NCI-H1930 (cell line): Measurements from ENCODE around the gene CREBL2.
"Not testable (repeated sequence)": the region's sequence is repeated elsewhere in the genome, so short reads cannot be mapped to it uniquely, and the experiment has no call there.

Source experiments
- DNase-seq, 2 experiments: peaks; one replicate each; lab custom pipeline; 2025; lab: John Stamatoyannopoulos, UW

CREBL2 gene

GRCh38 chr12:12639995-12640394 is 28.3 kb downstream of the CREBL2 start:
- DNase-seq = not testable (repeated sequence)

DNA sequence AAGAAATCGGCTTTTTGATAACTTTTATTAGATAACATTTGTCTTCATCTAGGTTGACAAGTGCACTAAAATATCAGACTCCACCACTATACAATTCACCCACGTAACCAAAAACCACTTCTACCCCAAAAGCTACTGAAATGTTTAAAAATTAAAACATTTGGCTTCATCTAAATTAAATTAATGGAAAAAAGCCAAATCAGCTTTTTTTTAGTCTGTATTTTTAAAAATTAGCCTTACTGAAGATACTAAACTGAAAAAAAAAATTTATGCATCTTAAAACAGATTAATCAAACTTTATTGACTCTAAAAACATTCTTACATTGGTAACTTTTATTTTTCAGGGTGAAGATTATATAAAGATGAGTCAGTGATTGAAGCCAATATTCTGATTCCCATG is 30.0 kb downstream of the CREBL2 start:
- no peak for DNase-seq

DNA sequence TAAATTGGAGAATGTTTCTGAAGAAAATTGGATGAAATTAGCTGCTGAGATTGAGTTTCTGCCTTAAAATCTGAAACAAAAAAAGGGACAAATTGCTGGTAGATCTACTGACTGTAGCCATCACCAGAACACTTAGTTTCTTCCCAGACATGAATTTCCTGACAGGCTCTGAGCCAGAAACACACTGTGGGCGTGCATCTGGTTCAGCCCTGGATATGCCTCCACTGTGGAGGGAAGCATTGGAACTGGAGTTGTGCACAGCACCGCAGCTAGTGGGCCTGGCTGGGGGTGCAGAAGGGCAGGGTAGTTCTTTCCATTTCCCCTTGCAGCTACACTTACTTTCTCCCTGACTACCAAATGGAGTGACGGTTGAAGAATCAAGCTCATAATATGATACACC is 31.2 kb downstream of the CREBL2 start:
- DNase-seq = no peak

GRCh38 chr12:12645485-12645884 is 33.8 kb downstream of the CREBL2 start:
- DNase-seq = peak in 1 of 2 experiments; percentile 9

- DNase-seq = not testable (repeated sequence)
Observed at GRCh38 chr12:12645968-12646367, 34.3 kb downstream of the CREBL2 start.

DNA sequence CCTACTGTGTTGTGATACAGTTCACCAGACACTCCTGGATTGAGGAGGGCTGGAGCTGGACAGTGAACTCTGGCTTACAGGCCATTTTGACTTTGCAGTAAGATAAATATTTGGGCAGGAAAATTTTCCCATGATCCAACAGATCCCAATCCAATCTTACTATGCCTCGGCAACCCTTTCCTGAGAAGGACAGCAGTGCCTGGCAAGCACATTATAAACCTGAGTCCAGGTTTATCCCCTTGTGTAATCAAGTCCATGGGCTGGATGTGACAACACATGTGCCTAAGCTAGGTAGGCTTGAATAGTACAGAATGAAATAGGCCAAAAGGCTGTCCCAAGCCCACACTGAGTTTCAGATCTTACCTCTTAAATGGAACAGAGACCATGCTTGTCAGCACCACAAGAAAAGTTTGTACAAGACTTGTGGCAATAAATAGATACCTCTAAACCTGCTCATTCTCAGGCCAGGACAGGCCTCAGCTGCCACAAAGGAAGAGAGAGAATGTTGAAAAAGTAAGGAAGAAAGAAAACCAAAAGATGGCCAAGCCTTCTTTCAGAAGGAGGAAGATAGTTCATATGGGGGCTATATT is 34.9 kb downstream of the CREBL2 start:
- no peak for DNase-seq

GRCh38 chr12:12648284-12648683 is 36.6 kb downstream of the CREBL2 start:
- DNase-seq = no peak

- DNase-seq = no peak
Observed at GRCh38 chr12:12648951-12649650, 37.4 kb downstream of the CREBL2 start.

- DNase-seq = no peak
Observed at GRCh38 chr12:12651752-12652151, 40.1 kb downstream of the CREBL2 start.

- DNase-seq = not testable (repeated sequence)
Observed at GRCh38 chr12:12652704-12653103, 41.0 kb downstream of the CREBL2 start.

GRCh38 chr12:12653922-12654321 is 42.2 kb downstream of the CREBL2 start:
- no peak for DNase-seq

- no peak for DNase-seq
Observed at GRCh38 chr12:12654691-12655460, 43.2 kb downstream of the CREBL2 start.

DNA sequence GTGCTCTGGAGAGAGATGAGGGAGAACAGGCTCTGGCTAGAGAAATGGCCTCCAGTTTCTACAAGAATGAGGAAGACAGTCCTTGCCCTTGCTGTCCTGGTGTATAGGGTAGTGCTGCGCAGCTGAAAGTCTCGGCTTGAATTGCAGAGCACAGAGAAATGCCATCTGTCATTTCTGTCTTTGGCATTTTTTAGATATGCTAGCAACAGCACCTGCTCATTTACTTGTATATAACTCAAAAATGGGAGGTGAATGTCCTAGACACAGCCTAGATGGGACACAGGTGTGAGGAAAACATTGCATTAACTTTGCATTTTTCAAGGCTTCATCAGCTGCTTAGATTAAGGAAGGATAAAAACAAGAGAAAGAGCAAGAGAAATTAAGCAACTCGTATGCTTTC is 48.5 kb downstream of the CREBL2 start:
- DNase-seq = no peak

DNA sequence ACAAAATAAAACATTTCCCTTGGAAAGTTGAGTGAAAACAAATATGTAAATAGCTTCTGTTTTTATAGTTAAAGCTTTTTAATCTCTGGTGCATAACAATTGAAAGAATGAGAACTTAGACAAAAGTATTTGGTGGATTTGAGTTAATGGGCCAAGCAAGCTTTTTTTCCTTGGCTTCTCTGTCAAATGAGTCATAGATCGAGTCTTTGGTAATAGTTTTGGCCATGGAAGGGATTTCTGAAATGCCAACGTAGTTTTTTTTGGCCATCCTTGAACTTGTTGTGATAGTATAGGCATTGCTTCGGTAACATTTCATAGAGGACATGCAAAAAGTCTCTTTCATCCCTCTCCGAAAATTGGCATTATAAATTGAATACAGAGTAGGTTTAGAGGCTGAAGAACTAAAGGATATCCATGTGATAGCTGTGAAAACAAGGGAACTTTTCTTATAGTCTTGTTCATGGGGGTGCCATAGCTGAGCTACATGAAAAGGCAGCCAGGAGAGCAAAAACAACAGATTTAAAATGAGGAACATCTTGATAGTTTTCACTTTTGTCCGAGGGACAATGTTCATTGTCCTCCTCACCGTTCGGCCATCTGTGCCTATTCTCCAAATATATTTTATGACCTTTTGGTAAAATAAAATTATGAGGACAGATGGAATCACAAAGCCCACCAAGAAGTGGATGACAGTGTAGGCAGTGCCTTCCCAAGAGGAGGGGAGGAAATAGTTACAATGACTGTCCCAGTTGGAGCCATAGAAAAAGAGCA is 49.6 kb downstream of the CREBL2 start:
- no peak for DNase-seq

DNA sequence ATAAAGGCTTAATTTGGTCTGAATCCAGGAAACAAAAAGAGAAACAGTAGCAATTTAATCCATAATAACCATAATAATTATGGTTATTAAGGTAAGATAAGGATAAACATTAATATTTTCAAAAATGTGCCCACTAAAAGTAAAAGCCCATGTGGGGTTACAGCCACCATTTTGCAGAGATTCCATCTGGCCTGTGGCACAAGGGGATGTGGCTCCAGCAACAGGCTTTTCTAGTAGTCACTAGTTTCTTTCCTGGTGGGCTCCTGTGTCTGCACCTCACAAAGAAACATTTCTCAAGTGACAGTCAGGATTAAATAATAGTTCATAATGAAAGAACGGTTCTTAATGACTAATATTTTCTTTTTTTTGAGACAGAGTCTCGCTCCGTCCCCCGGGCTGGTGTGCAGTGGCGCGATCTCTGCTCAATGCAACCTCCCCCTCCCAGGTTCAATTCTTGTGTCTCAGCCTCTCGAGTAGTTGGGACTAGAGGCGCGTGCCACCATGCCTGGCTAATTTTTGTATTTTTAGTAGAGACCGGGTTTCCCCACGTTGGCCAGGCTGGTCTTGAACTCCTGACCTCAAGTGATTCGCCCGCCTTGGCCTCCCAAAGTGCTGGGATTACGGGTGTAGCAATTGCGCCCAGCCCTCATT is 52.1 kb downstream of the CREBL2 start:
- no peak for DNase-seq

GRCh38 chr12:12665194-12665593 is 53.5 kb downstream of the CREBL2 start:
- DNase-seq = no peak

DNA sequence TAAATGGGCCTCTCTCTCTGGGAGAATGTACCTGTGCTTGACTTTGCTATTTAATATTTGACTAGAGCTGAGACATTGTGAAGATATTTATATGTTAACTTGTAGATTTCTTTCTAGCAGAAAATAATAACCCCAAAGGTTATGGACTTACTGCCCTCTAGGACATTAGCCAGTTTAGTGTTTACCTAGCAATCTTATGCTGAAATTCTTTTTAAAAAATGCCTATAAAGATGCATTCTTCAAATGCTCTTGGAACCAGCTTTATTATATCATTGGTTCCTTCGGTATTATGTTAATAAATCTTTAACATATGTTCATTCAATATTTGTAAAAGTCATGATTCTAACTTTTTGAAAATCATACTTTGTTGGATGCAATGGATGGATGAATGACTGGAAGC is 56.3 kb downstream of the CREBL2 start:
- DNase-seq = no peak

GRCh38 chr12:12669020-12669419 is 57.3 kb downstream of the CREBL2 start:
- DNase-seq = no peak

- no peak for DNase-seq
Observed at GRCh38 chr12:12671850-12672660, 60.4 kb downstream of the CREBL2 start.

DNA sequence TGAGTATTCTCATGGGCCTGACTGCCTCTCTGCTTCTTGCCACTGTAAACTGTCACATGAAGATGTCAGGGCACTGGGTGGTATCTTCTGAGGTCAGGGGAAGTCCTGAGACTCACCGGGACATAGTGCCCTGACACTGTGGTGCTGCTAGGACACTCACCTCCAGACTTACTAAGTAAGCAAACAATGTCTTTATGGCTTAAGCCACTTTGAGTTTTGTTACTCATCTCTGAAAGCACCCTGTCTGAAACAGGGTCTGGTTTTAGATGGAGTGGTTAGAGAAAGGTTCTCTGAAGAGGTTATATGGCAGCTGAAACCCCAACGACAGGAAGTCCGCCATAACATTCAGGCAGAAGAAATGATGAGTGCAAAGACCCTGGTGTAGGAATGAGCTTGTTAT is 61.6 kb downstream of the CREBL2 start:
- no peak for DNase-seq

DNA sequence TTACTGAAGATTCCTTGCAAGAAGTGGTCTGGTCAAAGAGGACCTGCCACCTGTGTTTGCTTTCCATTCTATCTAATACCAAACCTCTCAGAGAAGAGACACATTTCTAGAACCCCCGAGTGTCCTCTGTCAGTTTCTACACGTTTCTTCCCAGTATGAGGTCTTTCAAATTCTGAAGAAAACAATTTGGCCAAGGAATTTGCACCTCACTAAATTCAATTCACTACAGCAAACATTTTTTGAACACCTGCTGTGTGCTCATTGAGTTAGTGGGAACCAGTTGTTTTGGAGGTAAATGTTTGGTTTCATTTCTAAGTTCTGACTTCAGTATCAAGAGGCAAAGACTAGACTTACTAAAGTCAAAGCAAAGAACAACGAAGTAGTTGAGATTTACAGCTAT is 64.9 kb downstream of the CREBL2 start:
- no peak for DNase-seq
